Measurements from ENCODE around the gene TSSK3. TPM values are rescaled to one million over a fixed set of nuclear protein-coding genes. Genes with fewer than 3 reads are reported as not detected.

TSSK3 gene
- total and polyA plus RNA-seq, 2 of the 8 experiments (the other 6 are each of a cell fraction or from before 2014, with no cell fraction given) = 1.2 TPM

DNA sequence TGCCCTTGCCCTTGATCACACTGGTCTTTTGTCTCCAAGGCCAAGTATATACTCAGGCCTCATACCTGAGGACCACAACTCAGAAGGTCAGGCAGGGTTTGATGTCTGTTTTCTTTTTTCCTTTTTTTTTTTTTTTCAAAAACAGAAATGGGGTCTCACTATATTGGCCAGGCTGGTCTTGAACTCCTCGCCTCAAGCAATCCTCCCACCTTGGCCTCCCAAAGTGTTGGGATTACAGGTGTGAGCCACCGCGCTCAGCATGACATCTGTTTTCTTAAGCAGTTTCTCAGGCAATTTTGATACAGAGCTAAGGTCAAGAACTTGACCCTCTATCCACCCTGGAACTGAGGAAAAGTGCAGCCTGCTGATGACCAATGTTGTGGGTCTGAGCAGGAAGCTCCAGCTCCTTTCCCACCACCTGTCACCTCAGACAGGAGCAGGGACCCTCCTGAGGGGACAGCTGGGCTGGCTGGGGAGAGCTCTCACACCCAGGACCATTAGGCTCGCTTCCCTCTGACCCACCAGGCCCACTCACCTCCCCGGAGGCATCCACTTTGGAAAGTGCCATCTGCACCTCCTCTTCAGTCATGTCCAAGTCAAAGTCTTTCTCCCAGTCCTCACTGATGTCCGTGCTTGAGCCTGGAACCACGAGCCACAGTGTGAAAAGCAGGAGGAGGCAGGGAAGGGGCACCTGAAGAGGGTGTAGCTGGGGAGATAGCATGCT lies 5.7 kb downstream of the TSSK3 start (continued):
- TF ChIP-seq, protein P1, sequence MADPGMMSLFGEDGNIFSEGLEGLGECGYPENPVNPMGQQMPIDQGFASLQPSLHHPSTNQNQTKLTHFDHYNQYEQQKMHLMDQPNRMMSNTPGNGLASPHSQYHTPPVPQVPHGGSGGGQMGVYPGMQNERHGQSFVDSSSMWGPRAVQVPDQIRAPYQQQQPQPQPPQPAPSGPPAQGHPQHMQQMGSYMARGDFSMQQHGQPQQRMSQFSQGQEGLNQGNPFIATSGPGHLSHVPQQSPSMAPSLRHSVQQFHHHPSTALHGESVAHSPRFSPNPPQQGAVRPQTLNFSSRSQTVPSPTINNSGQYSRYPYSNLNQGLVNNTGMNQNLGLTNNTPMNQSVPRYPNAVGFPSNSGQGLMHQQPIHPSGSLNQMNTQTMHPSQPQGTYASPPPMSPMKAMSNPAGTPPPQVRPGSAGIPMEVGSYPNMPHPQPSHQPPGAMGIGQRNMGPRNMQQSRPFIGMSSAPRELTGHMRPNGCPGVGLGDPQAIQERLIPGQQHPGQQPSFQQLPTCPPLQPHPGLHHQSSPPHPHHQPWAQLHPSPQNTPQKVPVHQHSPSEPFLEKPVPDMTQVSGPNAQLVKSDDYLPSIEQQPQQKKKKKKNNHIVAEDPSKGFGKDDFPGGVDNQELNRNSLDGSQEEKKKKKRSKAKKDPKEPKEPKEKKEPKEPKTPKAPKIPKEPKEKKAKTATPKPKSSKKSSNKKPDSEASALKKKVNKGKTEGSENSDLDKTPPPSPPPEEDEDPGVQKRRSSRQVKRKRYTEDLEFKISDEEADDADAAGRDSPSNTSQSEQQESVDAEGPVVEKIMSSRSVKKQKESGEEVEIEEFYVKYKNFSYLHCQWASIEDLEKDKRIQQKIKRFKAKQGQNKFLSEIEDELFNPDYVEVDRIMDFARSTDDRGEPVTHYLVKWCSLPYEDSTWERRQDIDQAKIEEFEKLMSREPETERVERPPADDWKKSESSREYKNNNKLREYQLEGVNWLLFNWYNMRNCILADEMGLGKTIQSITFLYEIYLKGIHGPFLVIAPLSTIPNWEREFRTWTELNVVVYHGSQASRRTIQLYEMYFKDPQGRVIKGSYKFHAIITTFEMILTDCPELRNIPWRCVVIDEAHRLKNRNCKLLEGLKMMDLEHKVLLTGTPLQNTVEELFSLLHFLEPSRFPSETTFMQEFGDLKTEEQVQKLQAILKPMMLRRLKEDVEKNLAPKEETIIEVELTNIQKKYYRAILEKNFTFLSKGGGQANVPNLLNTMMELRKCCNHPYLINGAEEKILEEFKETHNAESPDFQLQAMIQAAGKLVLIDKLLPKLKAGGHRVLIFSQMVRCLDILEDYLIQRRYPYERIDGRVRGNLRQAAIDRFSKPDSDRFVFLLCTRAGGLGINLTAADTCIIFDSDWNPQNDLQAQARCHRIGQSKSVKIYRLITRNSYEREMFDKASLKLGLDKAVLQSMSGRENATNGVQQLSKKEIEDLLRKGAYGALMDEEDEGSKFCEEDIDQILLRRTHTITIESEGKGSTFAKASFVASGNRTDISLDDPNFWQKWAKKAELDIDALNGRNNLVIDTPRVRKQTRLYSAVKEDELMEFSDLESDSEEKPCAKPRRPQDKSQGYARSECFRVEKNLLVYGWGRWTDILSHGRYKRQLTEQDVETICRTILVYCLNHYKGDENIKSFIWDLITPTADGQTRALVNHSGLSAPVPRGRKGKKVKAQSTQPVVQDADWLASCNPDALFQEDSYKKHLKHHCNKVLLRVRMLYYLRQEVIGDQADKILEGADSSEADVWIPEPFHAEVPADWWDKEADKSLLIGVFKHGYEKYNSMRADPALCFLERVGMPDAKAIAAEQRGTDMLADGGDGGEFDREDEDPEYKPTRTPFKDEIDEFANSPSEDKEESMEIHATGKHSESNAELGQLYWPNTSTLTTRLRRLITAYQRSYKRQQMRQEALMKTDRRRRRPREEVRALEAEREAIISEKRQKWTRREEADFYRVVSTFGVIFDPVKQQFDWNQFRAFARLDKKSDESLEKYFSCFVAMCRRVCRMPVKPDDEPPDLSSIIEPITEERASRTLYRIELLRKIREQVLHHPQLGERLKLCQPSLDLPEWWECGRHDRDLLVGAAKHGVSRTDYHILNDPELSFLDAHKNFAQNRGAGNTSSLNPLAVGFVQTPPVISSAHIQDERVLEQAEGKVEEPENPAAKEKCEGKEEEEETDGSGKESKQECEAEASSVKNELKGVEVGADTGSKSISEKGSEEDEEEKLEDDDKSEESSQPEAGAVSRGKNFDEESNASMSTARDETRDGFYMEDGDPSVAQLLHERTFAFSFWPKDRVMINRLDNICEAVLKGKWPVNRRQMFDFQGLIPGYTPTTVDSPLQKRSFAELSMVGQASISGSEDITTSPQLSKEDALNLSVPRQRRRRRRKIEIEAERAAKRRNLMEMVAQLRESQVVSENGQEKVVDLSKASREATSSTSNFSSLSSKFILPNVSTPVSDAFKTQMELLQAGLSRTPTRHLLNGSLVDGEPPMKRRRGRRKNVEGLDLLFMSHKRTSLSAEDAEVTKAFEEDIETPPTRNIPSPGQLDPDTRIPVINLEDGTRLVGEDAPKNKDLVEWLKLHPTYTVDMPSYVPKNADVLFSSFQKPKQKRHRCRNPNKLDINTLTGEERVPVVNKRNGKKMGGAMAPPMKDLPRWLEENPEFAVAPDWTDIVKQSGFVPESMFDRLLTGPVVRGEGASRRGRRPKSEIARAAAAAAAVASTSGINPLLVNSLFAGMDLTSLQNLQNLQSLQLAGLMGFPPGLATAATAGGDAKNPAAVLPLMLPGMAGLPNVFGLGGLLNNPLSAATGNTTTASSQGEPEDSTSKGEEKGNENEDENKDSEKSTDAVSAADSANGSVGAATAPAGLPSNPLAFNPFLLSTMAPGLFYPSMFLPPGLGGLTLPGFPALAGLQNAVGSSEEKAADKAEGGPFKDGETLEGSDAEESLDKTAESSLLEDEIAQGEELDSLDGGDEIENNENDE (IDR thresholded peaks at IDR 0.05; ENCODE audit: insufficient replicate concordance, low read length) = no peak
- no peak for TF ChIP-seq POU5F1 (IDR thresholded peaks at IDR 0.05; ENCODE audit: low read depth, low read length)
- TF ChIP-seq HDAC2 (IDR thresholded peaks at IDR 0.05; ENCODE audit: borderline replicate concordance in 1 of 2, low read depth in 2 of 2, low read length in 2 of 2) = no peak
- TF ChIP-seq, protein P2, sequence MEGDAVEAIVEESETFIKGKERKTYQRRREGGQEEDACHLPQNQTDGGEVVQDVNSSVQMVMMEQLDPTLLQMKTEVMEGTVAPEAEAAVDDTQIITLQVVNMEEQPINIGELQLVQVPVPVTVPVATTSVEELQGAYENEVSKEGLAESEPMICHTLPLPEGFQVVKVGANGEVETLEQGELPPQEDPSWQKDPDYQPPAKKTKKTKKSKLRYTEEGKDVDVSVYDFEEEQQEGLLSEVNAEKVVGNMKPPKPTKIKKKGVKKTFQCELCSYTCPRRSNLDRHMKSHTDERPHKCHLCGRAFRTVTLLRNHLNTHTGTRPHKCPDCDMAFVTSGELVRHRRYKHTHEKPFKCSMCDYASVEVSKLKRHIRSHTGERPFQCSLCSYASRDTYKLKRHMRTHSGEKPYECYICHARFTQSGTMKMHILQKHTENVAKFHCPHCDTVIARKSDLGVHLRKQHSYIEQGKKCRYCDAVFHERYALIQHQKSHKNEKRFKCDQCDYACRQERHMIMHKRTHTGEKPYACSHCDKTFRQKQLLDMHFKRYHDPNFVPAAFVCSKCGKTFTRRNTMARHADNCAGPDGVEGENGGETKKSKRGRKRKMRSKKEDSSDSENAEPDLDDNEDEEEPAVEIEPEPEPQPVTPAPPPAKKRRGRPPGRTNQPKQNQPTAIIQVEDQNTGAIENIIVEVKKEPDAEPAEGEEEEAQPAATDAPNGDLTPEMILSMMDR (IDR thresholded peaks at IDR 0.05; ENCODE audit: control extremely low read depth in 1 of 3, insufficient read depth in 1 of 3, low read depth in 1 of 3, low read length in 3 of 3) = no peak
- no peak for TF ChIP-seq TAF7 (optimal IDR thresholded peaks at IDR 0.05; ENCODE audit: borderline replicate concordance, low read depth, low read length)
- TF ChIP-seq TBP (IDR thresholded peaks at IDR 0.05; ENCODE audit: low read depth, low read length) = no peak
- no peak for TF ChIP-seq EGR1 (IDR thresholded peaks at IDR 0.05; ENCODE audit: borderline replicate concordance, low read depth, low read length)
- TF ChIP-seq POLR2A (IDR thresholded peaks at IDR 0.05; ENCODE audit: control extremely low read depth in 1 of 2, low read depth in 2 of 2, low read length in 2 of 2) = no peak

Data from H1 (cell line).